K562 (cell line): Measurements from ENCODE around the gene LIF. TPM values are rescaled to one million over a fixed set of nuclear protein-coding genes. Genes with fewer than 3 reads are reported as not detected.

Source experiments
- CBFA2T3 ChIP-seq: fragments of 450-650 bp; IDR thresholded peaks from 2 replicates; pipeline ENCODE4 v1.6.1; 2017
- DDX20 ChIP-seq: fragments of 450-650 bp; IDR thresholded peaks from 2 replicates; pipeline ENCODE4 v1.6.1; 2016; ENCODE audit warnings: missing genetic modification characterization, low read depth, mild to moderate bottlenecking, missing compliant biosample characterization, moderate library complexity
- DMBX1 ChIP-seq: fragments of 250-450 bp; sonication (Bioruptor Pico); IDR thresholded peaks from 2 replicates; pipeline ENCODE4 v1.8.0; 2022; ENCODE audit warnings: inconsistent platforms, mild to moderate bottlenecking, moderate library complexity, borderline replicate concordance
- MED1 ChIP-seq: sonication (generic); formaldehyde crosslinking; IDR thresholded peaks from 2 replicates; pipeline ENCODE4 v1.8.1; 2023; ENCODE audit warnings: missing genetic modification reagents, borderline replicate concordance
- MEF2A ChIP-seq: IDR thresholded peaks from 2 replicates; pipeline ENCODE4 v1.6.1; 2011; ENCODE audit warnings: low read depth, mild to moderate bottlenecking, low read length, moderate library complexity; ENCODE audit not compliant: control insufficient read depth
- POLR2G ChIP-seq: fragments of 200-400 bp; formaldehyde crosslinking; IDR thresholded peaks from 2 replicates; pipeline ENCODE4 v1.6.1; 2017; ENCODE audit warnings: low read depth, mild to moderate bottlenecking, antibody characterized with exemption, low read length, moderate library complexity
- POLR2H ChIP-seq: IDR thresholded peaks from 2 replicates; pipeline ENCODE4 v1.6.1; 2016; ENCODE audit warnings: missing genetic modification characterization, low read depth, mild to moderate bottlenecking, control low read depth, missing compliant biosample characterization, moderate library complexity
- TRIM28 ChIP-seq: fragments of 450-650 bp; IDR thresholded peaks from 2 replicates; pipeline ENCODE4 v1.6.1; 2017
- XRCC4 ChIP-seq: IDR thresholded peaks from one replicate; pipeline ENCODE4 v1.6.1; 2011; ENCODE audit not compliant: insufficient read depth, insufficient read length; ENCODE audit errors: extremely low read depth
- ZEB2 ChIP-seq: fragments of 450-650 bp; IDR thresholded peaks from 2 replicates; pipeline ENCODE4 v1.6.1; 2016
- ZNF253 ChIP-seq: fragments of 250-450 bp; sonication (Bioruptor Pico); conservative IDR thresholded peaks from 2 replicates; pipeline ENCODE4 v1.6.1; 2021; ENCODE audit warnings: mild to moderate bottlenecking
- ZSCAN32 ChIP-seq: fragments of 450-650 bp; formaldehyde crosslinking; IDR thresholded peaks from 2 replicates; pipeline ENCODE4 v1.4.0; 2020; ENCODE audit warnings: mild to moderate bottlenecking, moderate library complexity
- polyA plus RNA-seq, 8 experiments: library from polyadenylated mRNA; depleted of rRNA in 4 of 8; stranded (reverse) in 5 of 8; unstranded in 3 of 8; fragments of >200 nt; fragmentation: Nextera tagmentation in 2 of 8; fragmentation: Illumina TruSeq in 1 of 8; extraction: Ambion mirVana in 2 of 8; extraction: Trizol in 1 of 8; gene quantifications; 2 replicates each; pipeline versions ENCODE4 v1.2.1 to v1.2.3, GENCODE V29; 2011 to 2014; ENCODE audit warnings: inconsistent platforms in 1 of 8, missing spikeins in 1 of 8
- total RNA-seq, 7 experiments: library from RNA; depleted of rRNA in 6 of 7; stranded (reverse); fragments of >200 nt in 6 of 7; fragmentation: Illumina TruSeq in 2 of 7; extraction: Trizol in 2 of 7; gene quantifications; 2 replicates each; pipeline versions ENCODE4 v1.2.1 to v1.2.3, GENCODE V29; 2011 to 2021; ENCODE audit warnings: low replicate concordance in 1 of 7
- TF ChIP-seq, protein P1 (sequence below), 2 experiments: fragments of 150-350 bp in 1 of 2; IDR thresholded peaks; 2 replicates each; pipeline ENCODE4 v1.6.1; 2012 to 2016; ENCODE audit warnings: low read depth in 2 of 2, low read length in 2 of 2, mild to moderate bottlenecking in 1 of 2, moderate library complexity in 1 of 2
- TF ChIP-seq, protein P2 (sequence below): fragments of 250-450 bp; sonication (Bioruptor Pico); IDR thresholded peaks from 2 replicates; pipeline ENCODE4 v1.5.0; 2020; ENCODE audit warnings: mild to moderate bottlenecking, borderline replicate concordance
- TF ChIP-seq, protein P3 (sequence below): sonication (generic); formaldehyde crosslinking; IDR thresholded peaks from 2 replicates; pipeline ENCODE4 v1.8.1; 2022; ENCODE audit warnings: missing genetic modification reagents
- TF ChIP-seq, protein P4 (sequence below): fragments of 250-450 bp; sonication (Bioruptor Pico); IDR thresholded peaks from 2 replicates; pipeline ENCODE4 v1.5.0; 2022; ENCODE audit warnings: mild to moderate bottlenecking
- TF ChIP-seq, protein P5 (sequence below): sonication (generic); formaldehyde crosslinking; IDR thresholded peaks from 2 replicates; pipeline ENCODE4 v1.8.0; 2022; ENCODE audit warnings: missing genetic modification reagents, mild to moderate bottlenecking, borderline replicate concordance

LIF gene
- total and polyA plus RNA-seq, 9 of the 15 experiments (the other 6 are each of a cell fraction or from before 2014, with no cell fraction given): 0.05 to 0.39 (median 0.18) TPM; not detected in 3

DNA sequence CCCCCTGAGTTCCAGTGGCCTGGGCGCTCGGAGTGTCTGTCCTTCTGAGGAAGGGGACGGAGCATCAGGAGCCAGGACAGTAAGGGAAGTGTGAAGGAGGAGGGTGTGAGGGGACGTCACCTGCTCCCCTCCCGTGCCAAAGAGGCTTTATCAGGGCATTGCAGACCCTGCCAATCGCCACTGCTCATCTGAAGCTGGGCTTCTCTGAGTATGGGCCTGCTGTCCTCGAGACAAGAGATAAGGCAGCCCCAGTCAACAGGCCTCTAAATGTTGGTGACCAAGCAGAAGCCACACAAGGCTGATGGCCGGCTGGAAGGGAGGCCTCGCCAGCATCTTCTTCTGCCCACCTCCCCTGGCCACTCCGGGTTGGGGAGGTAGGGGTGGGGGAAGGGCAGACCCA lies 29.8 kb downstream of the LIF start (continued):
- TF ChIP-seq, protein P1, sequence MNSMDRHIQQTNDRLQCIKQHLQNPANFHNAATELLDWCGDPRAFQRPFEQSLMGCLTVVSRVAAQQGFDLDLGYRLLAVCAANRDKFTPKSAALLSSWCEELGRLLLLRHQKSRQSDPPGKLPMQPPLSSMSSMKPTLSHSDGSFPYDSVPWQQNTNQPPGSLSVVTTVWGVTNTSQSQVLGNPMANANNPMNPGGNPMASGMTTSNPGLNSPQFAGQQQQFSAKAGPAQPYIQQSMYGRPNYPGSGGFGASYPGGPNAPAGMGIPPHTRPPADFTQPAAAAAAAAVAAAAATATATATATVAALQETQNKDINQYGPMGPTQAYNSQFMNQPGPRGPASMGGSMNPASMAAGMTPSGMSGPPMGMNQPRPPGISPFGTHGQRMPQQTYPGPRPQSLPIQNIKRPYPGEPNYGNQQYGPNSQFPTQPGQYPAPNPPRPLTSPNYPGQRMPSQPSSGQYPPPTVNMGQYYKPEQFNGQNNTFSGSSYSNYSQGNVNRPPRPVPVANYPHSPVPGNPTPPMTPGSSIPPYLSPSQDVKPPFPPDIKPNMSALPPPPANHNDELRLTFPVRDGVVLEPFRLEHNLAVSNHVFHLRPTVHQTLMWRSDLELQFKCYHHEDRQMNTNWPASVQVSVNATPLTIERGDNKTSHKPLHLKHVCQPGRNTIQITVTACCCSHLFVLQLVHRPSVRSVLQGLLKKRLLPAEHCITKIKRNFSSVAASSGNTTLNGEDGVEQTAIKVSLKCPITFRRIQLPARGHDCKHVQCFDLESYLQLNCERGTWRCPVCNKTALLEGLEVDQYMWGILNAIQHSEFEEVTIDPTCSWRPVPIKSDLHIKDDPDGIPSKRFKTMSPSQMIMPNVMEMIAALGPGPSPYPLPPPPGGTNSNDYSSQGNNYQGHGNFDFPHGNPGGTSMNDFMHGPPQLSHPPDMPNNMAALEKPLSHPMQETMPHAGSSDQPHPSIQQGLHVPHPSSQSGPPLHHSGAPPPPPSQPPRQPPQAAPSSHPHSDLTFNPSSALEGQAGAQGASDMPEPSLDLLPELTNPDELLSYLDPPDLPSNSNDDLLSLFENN (IDR thresholded peaks at IDR 0.05; ENCODE audit: low read depth in 2 of 2, low read length in 2 of 2): peak in 1 of 2 experiments; percentile 96; a peak in 2 of 4 replicates
- TF ChIP-seq ZNF253 (CRISPR knock-in tag): no peak
- TF ChIP-seq MED1: no peak
- peak; percentile 99 for TF ChIP-seq CBFA2T3
- peak; percentile 94 for TF ChIP-seq DMBX1
- TF ChIP-seq POLR2H (tag): no peak
- TF ChIP-seq, protein P2, sequence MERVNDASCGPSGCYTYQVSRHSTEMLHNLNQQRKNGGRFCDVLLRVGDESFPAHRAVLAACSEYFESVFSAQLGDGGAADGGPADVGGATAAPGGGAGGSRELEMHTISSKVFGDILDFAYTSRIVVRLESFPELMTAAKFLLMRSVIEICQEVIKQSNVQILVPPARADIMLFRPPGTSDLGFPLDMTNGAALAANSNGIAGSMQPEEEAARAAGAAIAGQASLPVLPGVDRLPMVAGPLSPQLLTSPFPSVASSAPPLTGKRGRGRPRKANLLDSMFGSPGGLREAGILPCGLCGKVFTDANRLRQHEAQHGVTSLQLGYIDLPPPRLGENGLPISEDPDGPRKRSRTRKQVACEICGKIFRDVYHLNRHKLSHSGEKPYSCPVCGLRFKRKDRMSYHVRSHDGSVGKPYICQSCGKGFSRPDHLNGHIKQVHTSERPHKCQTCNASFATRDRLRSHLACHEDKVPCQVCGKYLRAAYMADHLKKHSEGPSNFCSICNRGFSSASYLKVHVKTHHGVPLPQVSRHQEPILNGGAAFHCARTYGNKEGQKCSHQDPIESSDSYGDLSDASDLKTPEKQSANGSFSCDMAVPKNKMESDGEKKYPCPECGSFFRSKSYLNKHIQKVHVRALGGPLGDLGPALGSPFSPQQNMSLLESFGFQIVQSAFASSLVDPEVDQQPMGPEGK (CRISPR knock-in tag): 0 out of 2 replicates have a peak, but pooled peaks have one; percentile 46
- TF ChIP-seq, protein P3, sequence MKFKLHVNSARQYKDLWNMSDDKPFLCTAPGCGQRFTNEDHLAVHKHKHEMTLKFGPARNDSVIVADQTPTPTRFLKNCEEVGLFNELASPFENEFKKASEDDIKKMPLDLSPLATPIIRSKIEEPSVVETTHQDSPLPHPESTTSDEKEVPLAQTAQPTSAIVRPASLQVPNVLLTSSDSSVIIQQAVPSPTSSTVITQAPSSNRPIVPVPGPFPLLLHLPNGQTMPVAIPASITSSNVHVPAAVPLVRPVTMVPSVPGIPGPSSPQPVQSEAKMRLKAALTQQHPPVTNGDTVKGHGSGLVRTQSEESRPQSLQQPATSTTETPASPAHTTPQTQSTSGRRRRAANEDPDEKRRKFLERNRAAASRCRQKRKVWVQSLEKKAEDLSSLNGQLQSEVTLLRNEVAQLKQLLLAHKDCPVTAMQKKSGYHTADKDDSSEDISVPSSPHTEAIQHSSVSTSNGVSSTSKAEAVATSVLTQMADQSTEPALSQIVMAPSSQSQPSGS (CRISPR knock-in tag): no peak
- TF ChIP-seq ZEB2: peak; percentile 70; the same call in 1 of the 2 replicates
- TF ChIP-seq DDX20 (tag): no peak
- TF ChIP-seq, protein P4, sequence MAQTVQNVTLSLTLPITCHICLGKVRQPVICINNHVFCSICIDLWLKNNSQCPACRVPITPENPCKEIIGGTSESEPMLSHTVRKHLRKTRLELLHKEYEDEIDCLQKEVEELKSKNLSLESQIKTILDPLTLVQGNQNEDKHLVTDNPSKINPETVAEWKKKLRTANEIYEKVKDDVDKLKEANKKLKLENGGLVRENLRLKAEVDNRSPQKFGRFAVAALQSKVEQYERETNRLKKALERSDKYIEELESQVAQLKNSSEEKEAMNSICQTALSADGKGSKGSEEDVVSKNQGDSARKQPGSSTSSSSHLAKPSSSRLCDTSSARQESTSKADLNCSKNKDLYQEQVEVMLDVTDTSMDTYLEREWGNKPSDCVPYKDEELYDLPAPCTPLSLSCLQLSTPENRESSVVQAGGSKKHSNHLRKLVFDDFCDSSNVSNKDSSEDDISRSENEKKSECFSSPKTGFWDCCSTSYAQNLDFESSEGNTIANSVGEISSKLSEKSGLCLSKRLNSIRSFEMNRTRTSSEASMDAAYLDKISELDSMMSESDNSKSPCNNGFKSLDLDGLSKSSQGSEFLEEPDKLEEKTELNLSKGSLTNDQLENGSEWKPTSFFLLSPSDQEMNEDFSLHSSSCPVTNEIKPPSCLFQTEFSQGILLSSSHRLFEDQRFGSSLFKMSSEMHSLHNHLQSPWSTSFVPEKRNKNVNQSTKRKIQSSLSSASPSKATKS (CRISPR knock-in tag): no peak
- TF ChIP-seq TRIM28: no peak
- TF ChIP-seq MEF2A: no peak
- no peak for TF ChIP-seq XRCC4
- TF ChIP-seq POLR2G: no peak
- TF ChIP-seq ZSCAN32 (CRISPR knock-in tag): no peak
- TF ChIP-seq, protein P5, sequence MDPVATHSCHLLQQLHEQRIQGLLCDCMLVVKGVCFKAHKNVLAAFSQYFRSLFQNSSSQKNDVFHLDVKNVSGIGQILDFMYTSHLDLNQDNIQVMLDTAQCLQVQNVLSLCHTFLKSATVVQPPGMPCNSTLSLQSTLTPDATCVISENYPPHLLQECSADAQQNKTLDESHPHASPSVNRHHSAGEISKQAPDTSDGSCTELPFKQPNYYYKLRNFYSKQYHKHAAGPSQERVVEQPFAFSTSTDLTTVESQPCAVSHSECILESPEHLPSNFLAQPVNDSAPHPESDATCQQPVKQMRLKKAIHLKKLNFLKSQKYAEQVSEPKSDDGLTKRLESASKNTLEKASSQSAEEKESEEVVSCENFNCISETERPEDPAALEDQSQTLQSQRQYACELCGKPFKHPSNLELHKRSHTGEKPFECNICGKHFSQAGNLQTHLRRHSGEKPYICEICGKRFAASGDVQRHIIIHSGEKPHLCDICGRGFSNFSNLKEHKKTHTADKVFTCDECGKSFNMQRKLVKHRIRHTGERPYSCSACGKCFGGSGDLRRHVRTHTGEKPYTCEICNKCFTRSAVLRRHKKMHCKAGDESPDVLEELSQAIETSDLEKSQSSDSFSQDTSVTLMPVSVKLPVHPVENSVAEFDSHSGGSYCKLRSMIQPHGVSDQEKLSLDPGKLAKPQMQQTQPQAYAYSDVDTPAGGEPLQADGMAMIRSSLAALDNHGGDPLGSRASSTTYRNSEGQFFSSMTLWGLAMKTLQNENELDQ: no peak
